ENCODE data around the gene ZDHHC1.
A peak's percentile ranks its signal among the peaks of the same experiment; 100 is the strongest.

The ZDHHC1 gene, protein sequence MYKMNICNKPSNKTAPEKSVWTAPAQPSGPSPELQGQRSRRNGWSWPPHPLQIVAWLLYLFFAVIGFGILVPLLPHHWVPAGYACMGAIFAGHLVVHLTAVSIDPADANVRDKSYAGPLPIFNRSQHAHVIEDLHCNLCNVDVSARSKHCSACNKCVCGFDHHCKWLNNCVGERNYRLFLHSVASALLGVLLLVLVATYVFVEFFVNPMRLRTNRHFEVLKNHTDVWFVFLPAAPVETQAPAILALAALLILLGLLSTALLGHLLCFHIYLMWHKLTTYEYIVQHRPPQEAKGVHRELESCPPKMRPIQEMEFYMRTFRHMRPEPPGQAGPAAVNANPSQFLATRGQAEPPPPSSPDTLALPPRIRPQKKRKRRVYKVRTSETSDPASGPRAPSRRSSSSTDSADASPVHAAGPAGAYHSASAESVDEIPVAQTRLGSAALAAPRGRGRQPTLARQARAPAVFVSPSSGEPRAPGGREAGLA

DNA sequence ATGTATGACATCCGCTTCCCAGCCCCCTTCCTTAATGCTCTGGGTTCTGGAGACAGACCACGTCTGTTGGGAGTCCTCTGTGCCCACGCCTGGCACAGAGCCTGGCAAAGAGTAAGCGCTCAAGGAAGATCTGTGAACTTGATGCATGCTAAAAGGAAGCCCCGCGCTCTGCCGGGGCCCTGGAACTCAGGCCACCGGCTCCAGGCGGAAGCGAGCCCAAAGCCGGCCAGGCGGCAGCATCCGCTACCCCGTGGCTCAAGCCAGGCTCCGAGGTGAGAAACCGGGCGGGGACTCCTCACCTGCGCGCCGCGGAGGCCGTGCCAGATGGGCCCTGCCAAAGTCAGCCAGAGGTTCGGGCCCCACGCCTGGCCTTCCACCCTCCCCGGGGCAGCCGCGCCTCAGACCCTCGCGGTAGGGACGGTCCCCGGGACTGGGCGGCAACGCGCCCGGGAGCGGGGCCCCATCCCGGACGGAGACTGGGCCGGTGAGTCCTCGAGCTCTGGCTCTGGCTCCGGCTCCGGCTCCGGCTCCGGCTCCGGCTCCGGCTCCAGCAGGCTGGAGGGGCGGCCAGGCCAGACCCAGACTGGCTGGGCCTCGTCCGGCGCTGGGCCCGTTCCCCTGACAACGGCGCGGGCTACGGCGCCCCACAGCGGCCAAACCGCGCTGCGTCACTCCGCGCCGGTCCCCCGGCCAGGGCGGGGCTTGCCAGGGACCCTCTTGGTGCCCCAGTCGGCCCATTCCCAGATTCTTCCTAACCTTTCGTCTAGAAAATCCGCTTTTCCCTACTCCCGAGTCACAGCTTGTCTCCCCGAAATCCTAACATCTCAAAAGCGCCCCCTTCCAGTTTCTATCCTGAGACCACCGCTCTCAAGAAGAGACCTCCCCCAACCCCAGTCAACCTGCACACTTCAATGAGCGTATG, at the start of gene ZDHHC1:
Gene ZDHHC1, minus strand, starts transcription at position 606 of the 922 bp plus-strand sequence. CDS start 8,702 bp downstream, outside the sequence.
- peak; percentile 84 for DNase-seq (ENCODE audit: low spot score)

DNA sequence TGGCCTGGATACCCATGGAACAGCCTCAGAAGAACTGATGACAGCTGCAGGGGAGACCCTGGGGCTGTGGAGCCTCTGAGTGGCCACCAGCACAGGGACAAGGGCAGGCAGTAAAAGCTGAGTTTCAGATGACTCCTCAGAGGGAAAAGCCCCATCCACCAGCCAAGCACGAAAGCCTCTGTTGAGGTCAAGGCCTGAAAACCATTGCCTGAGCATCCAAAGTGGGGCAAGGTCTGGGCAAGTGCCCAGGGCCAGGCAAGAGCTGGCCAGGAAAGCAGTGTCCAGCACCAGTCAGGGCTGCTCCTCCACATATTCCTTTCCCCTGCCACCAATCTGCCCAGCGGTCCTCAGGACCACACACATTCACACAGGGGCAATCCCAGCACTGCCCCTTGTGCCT, 48.3 kb upstream of the ZDHHC1 start:
- DNase-seq (ENCODE audit: low spot score): no peak

DNA sequence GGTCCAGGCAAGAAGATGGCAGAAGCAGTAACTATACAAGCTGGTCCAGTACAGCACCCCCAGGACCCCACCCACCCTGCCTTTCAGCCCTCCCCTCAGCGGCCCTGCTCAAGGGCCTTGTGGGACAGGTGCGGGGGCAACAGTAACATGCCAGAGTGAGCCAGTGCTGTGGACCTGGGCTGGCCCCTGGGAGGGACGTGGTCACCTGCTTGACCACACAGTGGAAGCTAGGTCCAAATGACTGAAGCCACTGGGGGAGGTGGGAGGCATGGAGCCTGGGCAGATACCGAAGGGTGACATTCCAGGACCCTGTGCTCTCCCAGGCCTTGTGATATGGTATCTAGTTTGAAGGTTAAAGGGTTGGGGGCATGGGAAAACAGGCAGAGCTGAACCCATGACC, 47.4 kb upstream of the ZDHHC1 start:
- DNase-seq (ENCODE audit: low spot score): no peak

DNA sequence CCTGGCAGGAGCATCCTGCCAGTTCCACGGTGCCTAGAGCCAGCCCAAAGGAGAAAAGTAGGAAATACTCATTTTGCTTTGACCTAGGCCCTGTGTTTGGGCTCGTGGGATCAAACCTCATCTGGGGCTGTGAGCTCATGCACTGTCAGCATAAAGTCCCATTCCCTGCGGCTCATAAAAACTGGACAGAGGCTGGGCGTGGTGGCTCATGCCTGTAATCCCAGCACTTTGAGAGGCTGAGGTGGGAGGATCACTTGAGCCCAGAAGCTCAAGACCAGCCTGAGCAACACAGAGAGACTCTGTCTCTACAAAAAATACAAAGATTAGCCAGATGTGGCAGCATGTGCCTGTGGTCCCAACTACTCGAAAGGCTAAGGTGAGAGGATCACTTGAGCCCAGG, 46.8 kb upstream of the ZDHHC1 start:
- DNase-seq (ENCODE audit: low spot score): no peak

DNA sequence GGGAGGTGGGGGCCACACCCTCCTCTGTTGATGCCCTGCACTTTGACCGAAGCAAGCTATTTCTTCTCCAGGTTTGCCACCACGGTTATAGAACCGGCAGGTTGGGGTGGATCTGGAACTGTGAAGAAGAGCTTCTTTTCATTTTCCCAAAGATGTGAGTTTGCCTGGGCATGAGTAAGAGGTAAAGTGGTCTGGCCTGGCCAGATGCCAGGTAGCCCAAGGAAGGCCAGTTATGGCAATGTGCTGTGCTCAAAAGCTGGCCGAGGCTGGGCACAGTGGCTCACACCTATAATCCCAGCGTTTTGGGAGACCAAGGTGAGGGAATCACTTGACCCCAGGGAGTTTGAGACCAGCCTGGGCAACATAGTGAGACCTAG, 46.0 kb upstream of the ZDHHC1 start:
- no peak for DNase-seq (ENCODE audit: low spot score)

DNA sequence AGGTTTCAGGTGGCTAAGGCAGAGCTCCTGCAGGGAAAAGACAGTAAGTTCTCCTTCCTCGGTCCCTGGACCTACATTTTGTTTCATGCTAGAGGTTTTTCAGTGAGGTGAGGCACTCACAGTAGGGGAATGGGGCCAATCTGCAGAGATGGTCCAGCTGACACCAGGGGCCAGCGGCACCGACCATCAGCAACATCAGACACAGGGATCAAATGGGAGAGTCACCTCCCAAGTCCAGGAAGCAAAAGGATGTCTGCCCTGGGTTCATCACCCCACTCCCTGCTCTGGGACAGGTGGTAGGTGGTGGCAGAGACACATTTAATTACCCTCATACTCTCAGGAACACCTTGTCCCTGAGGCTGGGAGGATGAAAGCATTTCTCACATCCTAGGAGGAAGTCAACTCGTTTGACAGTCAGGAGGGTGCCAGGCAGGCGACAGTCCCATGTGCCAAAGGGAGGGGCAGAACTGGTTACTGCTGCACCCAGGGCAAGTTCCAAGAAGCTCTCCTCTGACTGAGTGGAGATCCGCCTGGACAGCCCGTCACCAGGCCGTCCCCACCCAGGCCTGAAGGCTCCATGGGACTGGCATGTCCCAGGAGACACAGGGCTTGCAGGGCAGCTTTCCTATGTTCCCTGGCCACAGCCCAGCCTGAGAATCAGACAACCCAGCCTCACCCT, 45.5 kb upstream of the ZDHHC1 start:
- DNase-seq (ENCODE audit: low spot score): no peak

DNA sequence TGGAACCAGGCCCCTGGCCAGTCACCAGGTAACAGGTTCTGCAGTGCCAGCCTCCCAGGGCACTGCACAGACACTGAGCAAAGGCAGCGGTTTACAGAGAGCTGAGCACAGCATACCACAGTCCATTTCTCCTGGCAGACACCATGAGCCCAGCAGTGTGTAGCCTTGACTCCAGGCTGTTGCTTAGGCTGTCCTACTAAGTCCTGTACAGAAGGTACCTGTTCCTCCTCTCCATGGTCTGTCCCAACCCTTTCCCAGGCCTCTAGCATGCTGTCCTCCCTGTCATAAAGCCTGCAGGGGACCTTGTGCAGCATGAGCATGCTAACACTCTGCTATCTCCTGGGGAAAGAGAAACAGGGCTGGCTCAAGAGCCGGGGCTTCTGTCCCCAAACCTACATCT, 44.7 kb upstream of the ZDHHC1 start:
- DNase-seq (ENCODE audit: low spot score): no peak

DNA sequence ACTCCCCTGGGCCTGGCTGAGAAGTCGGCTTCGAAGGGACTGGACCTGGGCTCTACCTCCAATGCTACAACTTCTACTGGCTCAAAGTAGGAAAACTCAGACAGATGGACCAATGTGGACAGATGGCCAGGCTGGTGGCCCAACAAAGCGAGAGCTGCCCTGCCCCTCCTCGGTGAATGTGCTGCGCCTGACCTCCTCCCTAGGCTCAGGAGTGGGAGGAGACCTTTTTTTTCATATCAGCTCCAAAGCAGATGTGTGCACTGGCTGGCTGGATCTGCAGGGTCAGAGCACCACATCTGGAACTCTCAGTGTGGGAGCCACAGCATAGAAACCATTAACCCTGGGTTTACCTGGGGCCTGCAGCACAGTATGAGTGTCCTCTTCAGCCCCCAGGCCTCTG, 43.9 kb upstream of the ZDHHC1 start:
- no peak for DNase-seq (ENCODE audit: low spot score)

DNA sequence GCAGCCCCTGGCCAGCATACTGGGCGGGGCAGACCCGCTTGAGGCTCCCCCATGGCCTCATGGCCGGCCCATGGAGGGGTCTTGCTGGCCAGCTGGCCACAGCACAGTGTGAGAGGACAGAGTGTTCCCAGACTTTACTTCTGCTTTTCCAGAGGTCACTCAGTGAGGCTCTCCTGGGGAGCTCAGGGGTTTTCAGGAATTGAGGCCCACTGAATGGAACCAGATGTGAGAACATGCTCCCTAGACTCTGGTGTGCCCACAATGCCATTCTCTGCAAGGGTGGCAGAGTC, 43.5 kb upstream of the ZDHHC1 start:
- no peak for DNase-seq (ENCODE audit: low spot score)

DNA sequence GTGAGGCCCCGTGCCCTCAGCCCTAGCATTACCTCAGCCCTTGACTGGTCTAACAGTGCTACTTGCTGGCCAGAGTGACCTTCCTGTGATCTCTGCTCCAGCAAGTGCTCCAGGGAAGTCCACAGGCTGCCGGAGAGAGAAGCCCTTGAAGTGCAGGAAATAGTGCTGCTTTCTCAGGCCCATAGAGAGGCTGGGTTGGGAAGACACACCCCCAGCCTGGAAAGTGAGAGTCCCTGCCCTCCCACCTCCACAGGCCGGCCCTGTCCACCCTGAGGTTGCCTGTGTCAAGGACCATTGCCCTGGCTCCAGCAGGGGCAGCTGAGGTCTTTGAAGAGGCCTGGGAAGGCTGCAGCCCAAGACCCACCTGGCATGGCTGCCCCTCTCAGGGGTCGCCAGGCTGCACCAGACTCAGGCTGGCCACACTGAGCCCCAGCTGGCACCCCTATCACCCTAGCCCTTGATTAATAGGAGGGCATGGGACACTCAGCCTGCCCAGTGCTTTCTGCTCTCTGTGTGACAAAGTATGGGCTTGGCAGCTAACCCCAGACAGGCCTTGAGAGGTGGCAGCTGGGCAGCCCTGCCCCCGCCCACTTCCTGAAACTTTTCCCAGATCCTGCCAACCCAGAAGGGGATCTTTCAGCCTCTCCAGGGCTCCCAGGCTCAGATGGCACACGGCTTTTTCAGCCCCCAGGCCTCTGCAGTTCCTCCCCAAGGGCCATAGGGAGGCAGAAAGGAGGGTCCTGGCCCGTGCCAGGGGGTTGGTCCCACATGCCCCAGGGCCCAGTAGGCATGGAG, 43.0 kb upstream of the ZDHHC1 start:
- DNase-seq (ENCODE audit: low spot score): no peak

DNA sequence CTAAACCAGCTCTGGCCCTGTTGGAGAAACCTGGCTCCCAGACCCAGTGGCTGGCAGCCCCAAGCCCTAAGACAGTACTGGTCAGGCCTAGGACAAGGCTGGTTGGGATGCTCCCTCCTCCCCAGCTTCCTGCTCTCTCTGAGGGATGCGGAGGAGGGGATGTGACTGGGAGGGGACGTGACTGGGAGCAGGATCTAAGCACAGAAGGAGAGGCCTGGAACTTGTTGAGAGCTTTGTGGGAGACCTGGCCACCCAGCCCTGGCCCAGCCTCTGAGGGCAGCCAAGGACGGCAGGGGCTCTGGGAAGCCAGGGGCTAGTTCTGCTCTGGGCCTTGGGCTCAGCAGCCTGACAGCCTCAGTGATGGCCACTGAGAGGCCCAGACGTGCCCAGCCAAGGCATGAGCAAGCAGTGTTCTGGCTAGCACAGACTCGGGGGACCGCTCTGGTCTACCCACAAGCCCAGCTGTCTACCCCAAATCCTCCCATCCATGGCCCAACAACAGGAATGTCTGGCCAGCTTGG, 41.9 kb upstream of the ZDHHC1 start:
- no peak for DNase-seq (ENCODE audit: low spot score)

DNA sequence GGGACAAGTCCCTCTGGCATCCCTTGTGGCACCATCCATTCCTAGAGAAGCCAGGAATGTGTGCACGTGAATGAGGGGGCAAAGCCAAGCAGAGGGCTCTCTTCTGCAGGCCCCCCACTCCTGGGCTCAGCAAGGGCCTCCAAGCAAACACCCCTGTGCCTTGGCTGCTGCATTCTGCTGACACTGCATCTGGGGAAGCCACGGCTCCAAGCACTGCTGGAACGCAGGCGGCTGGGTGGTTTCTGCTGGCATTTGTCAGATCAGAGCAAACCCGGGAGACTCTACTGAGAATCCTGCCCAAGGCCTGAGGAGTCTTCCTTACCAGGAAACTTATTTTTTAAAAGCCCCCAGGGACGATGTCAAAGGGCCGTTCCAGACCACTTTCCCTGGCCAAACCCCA, 41.3 kb upstream of the ZDHHC1 start:
- no peak for DNase-seq (ENCODE audit: low spot score)

DNA sequence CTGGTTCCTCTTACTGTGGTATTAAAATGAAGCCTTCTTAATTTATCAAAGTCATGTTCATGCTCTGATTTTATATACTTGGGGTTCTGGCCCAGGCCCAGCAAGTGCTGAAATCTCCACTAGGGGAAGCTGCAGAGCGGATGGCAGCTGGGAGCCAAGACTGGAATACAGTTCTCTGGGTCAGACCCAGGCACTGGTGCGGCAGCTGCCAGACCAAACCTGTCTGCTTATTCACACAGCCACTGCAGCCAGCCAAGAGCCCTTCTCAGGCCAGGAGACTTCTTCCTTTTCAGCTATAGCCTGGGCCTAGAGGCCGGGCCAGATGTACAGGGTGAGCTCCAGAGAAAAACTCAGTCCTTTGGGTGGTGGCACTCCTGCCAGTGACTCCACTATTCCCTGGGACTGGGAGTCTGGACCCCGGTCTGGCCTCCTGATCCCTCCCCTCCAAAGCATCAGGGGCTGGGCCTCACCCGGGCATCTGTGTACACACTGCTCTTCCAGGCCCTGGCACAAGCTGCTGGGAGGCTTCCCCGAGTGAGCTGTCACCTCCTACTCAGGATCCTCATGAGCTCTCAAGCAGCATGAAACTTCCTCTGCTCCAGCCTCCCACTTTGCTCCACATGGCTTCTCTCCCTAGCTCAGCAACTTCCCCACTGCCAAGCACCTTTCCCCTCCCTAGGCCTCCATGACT, 40.3 kb upstream of the ZDHHC1 start:
- no peak for DNase-seq (ENCODE audit: low spot score)

DNA sequence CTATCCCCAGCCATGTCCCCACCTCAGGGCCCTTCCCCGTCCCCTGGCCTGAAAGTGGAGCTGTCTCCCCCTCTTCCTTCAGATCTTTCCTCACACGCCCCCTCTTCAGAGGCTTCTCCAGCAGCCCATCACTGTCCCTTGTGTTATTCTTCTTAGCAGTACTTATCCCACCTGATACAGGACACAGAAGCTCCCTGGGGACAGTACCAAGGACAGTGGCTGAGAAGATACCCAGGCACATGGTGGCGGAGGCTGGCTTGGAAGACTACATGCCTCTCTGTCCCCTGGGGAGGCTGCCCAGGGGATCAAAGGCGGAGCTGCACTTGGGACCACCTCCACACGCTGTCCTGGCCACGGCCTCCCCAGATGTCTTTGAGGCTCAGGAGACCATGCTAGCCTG, 38.6 kb upstream of the ZDHHC1 start:
- DNase-seq (ENCODE audit: low spot score): no peak

DNA sequence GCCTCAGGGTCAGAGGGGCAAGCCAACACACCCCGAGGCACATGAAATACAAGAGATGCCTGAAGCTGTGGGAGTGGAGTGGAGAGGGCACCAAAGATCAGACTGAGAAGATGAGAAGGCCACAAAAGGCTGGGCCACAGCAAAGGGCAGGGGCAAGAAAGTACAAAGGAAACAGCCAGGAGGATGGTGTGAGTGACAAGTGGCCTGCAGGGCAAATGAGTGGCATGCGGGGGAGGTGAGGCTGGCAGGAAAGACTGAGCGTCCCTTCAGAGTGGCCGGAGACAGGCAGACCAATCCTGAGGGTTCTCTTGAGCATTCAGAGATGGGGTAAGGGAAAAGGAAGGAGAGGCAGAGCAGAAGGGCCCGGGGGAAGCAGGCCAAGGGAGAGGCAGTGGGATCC, 37.8 kb upstream of the ZDHHC1 start:
- DNase-seq (ENCODE audit: low spot score): no peak

DNA sequence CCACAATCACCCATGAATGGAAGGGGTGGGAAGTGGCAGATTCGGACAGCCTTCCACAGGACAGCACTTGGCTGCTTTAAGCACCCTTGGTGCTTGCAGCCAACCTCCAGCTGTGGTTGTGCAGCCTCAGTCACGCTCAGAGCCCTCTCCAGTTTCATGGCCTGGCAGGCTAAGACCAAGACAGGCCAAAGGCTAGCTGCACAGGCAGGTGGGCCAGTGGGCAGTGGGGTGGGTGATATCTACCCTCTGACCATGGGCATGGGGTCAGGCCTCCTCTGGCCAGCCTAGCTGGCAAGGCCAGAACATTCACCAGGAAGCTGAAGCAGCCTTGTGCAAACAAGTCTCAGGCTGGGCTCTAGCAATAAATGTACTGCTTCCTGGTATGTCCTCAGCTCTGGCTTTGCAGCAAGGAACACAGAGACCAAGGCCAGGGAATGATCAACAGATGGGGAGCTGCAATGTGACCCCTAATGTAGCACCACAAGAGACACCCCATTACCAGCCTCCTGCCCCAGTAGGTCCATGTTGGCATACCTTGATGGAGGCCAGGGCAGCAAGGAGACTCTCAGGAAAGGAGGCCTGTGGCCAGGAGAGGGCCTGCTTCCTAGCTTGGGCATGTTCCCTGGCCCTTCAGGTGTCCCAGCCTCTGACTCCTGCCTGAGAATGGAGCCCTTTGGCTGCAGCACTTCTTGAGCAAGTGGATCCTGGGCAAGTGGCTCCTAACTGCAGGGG, 35.6 kb upstream of the ZDHHC1 start:
- no peak for DNase-seq (ENCODE audit: low spot score)

DNA sequence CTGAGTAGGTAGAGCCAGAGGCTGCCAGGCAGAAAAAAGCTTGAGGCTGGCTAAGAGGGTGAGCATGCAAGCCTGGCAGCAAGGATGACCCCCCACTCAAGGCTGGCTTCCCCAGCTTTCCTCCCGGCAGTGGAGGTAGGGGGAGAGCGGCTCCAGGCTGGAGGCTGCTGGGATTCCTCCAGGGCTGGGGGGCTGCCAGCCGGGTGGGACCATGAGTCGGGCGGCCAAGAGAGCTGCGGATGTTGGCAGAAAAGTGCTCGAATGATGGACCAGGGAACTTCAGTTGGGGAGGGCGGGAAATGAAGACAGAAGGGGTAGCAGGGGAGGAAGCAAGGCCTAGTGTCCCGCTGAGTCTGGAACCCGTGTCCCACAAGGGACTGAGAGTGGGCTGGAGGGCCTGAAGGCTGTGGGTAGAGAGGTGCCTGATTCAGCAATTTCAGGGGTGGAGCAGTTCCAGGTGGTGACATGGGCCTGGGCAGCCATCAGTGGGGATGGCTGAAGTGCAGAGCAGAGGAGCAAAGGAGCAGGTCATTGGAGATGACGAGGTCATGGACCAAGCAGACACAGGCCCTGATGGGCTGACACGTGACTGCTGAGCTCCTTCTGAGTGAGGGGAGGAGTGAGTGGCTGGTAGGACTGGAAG, 34.9 kb upstream of the ZDHHC1 start:
- no peak for DNase-seq (ENCODE audit: low spot score)

DNA sequence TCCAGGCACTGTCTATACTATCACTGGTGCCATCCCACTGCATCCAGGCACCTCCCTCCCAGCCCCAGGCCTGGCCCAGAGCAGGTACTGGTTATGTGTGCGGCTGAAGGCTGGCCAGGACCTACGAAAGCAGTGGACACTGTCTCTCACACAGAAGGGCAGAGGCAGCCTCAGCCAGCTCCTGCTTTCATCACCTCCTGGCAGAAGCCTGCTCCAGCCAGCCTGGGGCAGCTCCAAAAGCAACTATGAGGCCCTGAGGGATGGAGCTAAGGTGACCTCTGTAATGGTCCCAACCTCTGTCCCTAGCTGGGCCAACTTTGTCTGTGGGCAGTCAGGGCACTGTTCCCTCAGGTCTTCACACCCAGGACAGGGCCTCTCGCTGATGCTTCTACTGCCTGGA, 33.5 kb upstream of the ZDHHC1 start:
- DNase-seq (ENCODE audit: low spot score): no peak

DNA sequence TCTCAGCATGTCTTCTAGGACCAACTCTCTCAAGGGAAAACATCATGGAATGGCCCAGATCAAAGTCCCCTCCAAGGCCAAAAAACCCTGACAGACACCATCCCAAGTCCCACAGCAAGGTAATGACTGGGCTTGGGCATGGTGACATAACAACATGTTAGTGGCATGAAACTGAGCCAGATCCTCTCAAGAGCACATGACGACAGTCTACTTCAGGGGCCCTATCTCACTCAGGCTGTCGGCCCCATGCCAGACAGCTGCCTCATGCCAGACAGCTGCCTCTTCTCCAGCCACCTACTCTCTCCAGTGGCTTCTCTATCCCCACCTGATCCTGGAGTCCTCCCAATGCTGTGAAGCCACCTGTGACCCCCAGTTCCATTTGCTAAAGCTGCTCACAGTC, 33.1 kb upstream of the ZDHHC1 start:
- DNase-seq (ENCODE audit: low spot score): no peak

DNA sequence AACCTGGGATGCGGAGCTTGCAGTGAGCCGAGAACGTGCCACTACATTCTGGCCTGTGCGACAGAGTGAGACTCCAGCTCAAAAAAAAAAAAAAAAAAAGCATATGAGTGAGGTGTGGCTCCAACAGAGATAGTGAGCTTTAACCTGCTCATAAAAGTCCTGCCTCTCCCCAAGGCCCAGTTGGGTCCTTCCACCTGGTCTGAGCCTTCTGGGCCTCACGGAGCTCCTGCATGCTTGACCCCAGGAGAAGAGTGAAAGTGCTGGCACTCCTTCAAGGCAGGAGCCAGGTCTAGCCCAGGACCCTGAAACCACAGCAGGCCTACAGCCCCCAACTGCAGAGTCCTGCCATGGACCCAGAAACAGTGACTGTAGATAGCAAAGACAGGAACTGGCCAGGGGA, 32.3 kb upstream of the ZDHHC1 start:
- DNase-seq (ENCODE audit: low spot score): no peak

Data from HuH-7 (cell line).